Heart right ventricle (tissue), 16 donors: ENCODE results near the gene PCP4L1. TPM values are rescaled to one million over a fixed set of nuclear protein-coding genes. Genes with fewer than 3 reads are reported as not detected.

Experiments
- ATAC-seq, 8 donors: fragments of 200-7000 bp; cut with Tn5 transposase; one replicate each; pipeline ENCODE4 v1.9.1; 2020; ENCODE audit warnings: mild to moderate bottlenecking in 8 of 8, moderate library complexity in 8 of 8, moderate number of reproducible peaks in 1 of 8
- DNase-seq, 2 donors: peaks; one replicate each; pipeline ENCODE4 v3.0.0-alpha.2; 2020
- H3K27ac ChIP-seq, 10 donors: fragments of 200-600 bp; sonication (generic) in 2 of 10; one replicate each; pipeline versions ENCODE4 v1.5.0 to v1.8.0; 2020 to 2022; ENCODE audit warnings: mild to moderate bottlenecking in 3 of 10
- H3K27me3 ChIP-seq, 7 donors: fragments of 200-600 bp; one replicate each; pipeline ENCODE4 v1.8.0; 2021 to 2022; ENCODE audit warnings: mild to moderate bottlenecking in 2 of 7
- H3K36me3 ChIP-seq, 9 donors: fragments of 200-600 bp; sonication (generic) in 1 of 9; one replicate each; pipeline versions ENCODE4 v1.5.0 to v1.8.0; 2020 to 2022; ENCODE audit warnings: mild to moderate bottlenecking in 2 of 9
- H3K4me1 ChIP-seq, 9 donors: fragments of 200-600 bp; sonication (generic) in 1 of 9; one replicate each; pipeline versions ENCODE4 v1.5.0 to v1.8.0; 2020 to 2022; ENCODE audit warnings: mild to moderate bottlenecking in 4 of 9
- H3K4me3 ChIP-seq, 10 donors: fragments of 200-600 bp; sonication (generic) in 2 of 10; one replicate each; pipeline versions ENCODE4 v1.5.0 to v1.8.0; 2020 to 2022; ENCODE audit warnings: mild to moderate bottlenecking in 7 of 10, moderate library complexity in 2 of 10
- H3K9me3 ChIP-seq, 11 donors: fragments of 200-600 bp in 10 of 11; sonication (generic) in 2 of 11; one replicate each; pipeline versions ENCODE4 v1.5.0 to v1.8.0; 2013 to 2022; ENCODE audit warnings: mild to moderate bottlenecking in 2 of 11, control low read depth in 1 of 11, moderate library complexity in 1 of 11
- CTCF ChIP-seq, 9 donors: fragments of 200-600 bp; sonication (generic) in 2 of 9; IDR thresholded peaks; one replicate each; pipeline versions ENCODE4 v1.5.0 to v1.8.0; 2021 to 2022; ENCODE audit warnings: antibody characterized with exemption in 9 of 9, mild to moderate bottlenecking in 5 of 9, moderate library complexity in 1 of 9
- WGBS, 2 donors: extraction: QIAGEN DNeasy Blood & Tissue Kit; methylation state at CpG; one replicate each; pipeline ENCODE4 v1.1.7; 2013; ENCODE audit warnings: inconsistent platforms in 1 of 2; 5-methylcytosine and 5-hydroxymethylcytosine counted together
- intact Hi-C, 10 donors: fragments of 100-400 bp; cut with DNase I; formaldehyde crosslinking; loops; one replicate each; pipeline versions ENCODE4 v1.11.1 to v1.14.2; 2022
- polyA plus RNA-seq, 2 donors: library from polyadenylated mRNA; stranded (reverse); fragments of 200-250 nt; gene quantifications; one replicate each; pipeline ENCODE4 v1.2.3, GENCODE V29; 2013
- total RNA-seq, 10 donors: library from RNA; stranded (reverse); fragmentation: NEBNext Ultra II Directional in 3 of 10; extraction: Animal tissue kit (Norgen Biotek cat#: 25700) in 3 of 10; gene quantifications; one replicate each; pipeline versions ENCODE4 v1.2.1 to v1.2.4, GENCODE V29; 2021 to 2023
- donor health status: Arrhythmogenic right ventricular cardiomyopathy.
- donor health status: ischemic (EF 13 %, LVEDD 7.1; RV severe dilation, severe dysfunction).
- donor health status: healthy with polysubstance abuse.
- donor health status: DM: no; HTN: yes; CAD: no.
- donor health status: DM: no; HTN: no; CAD: no.
- donor health status: ischemic (EF 25% LVEDD 6.9; RV normal size, moderate dysfunction).
- donor health status: ischemic (EF 25% LVEDD 5.7; RV mildly dilated, moderate dysfunction).
- donor health status: healthy.
- donor health status: DM: yes; HTN: yes; CAD: no.
- donor health status: Ischemic cardiomyopathy.
- donor health status: ischemic (EF 35%, LVEDD 5.7; RV mildly dilated, moderate dysfunction).
- donor health status: nonischemic (EF 11% LVEDD 7.7; RV severe dilation, severe dysfunction).
- donor health status: DM: yes; HTN: yes; CAD: no.
- donor health status: PGD.
- donor health status: ischemic (EF 29% LVEDD 5.4; RV normal size, mild dysfunction).
- donor health status: nonischemic (EF 23%, LVEDD 6.1; RV moderate dilation, normal function).

Gene PCP4L1
- total and polyA plus RNA-seq, 12 donors, result 0.29 to 1.0 (median 0.46) TPM; not detected in 1

DNA sequence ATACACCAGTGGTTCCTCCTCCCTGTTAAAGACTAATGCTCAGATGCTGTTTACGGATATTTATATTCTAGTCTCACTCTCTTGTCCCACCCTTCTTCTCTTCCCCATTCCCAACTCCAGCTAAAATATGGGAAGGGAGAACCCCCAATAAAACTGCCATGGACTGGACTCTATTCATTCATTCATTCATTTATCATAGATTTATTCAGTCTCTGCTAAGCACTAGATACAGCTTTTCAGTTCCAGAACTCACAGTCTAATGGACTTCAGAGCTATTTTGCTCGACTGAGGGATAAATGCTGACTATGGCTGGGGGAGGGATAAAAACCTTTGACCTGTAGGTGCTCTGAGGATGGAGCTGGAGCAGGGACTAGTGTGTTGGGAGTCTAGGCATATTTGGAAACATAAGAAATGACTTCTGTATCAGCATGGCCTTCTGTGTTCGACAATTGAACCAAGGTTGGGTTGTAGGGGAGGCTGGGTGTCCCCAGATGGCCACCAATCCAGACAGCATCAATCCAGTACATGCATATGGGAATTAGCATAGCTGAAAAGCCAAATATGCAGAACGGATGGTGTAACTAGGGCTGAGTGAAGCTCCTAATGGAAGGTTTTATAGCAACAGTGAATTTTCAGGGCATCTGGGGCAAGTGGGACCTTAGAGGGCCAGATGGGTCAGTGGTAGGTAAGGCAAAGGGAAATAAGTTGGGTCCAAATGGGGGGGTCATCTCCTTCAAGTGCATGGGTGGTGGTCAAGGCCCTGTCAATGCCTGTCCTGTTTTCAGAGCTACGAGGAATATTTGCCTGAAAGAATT, 39.3 kb upstream of the PCP4L1 start:
- no peak for TF ChIP-seq CTCF (IDR thresholded peaks at IDR 0.05)
- 90 to 92% methylated on average over 5 of the region's 5 CpGs for WGBS, 2 donors
- ATAC-seq (no peak), DNase-seq (no peak)
- no peaks in the 10 kb centered on the region for H3K9me3 ChIP-seq
- H3K36me3 ChIP-seq, result peaks cover 0 to 36% (median 5%) of the 10 kb centered on the region in 9 donors
- no peaks in the 10 kb centered on the region for H3K27me3 ChIP-seq
- intact Hi-C loops, result no loop called here
- H3K27ac ChIP-seq, result no peak overlapping the region
- peaks cover 0 to 37% (median 4%) of the 10 kb centered on the region in 9 donors for H3K4me1 ChIP-seq
- no peak overlapping the region for H3K4me3 ChIP-seq

DNA sequence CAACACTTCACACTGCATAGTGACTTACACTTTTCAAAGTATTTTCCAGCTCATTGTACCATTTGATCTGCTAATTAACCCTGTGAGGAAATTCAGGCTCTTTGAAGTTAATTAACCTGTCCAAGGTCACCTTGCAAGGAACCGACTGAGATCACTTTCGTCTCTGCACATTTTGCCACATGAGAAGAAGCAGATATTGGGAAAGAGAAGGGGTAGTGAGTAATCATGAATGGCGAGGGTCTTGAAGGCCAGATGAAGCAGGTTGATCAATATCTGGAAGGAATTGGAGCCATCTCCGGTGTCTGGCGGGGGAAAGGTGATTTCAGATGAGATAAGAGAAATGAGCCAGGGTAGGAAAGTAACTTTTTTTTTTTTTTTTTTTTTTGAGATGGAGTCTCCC, 38.5 kb upstream of the PCP4L1 start:
- H3K9me3 ChIP-seq, result no peaks in the 10 kb centered on the region
- no peak overlapping the region for H3K4me3 ChIP-seq
- 88% methylated on average over 5 of the region's 5 CpGs for WGBS, 2 donors
- no peaks in the 10 kb centered on the region for H3K27me3 ChIP-seq
- peaks cover 0 to 29% (median 0%) of the 10 kb centered on the region in 9 donors for H3K36me3 ChIP-seq
- H3K27ac ChIP-seq, result no peak overlapping the region
- no peak for DNase-seq
- ATAC-seq, result no peak
- intact Hi-C loops, result loop anchor here in 1 of 10 donors (10.0 kb wide), 1 partner anchor 165 kb away; no protein-coding TSS in a partner anchor
- H3K4me1 ChIP-seq, result peaks cover 0 to 33% (median 4%) of the 10 kb centered on the region in 9 donors
- TF ChIP-seq CTCF (IDR thresholded peaks at IDR 0.05), result no peak

- WGBS, 2 donors, result 74 to 79% methylated on average over 6 of the region's 6 CpGs
- no peaks in the 10 kb centered on the region for H3K9me3 ChIP-seq
- no peak for ATAC-seq
- peaks cover 6 to 34% (median 19%) of the 10 kb centered on the region in 9 donors for H3K4me1 ChIP-seq
- no peak overlapping the region for H3K27ac ChIP-seq
- H3K36me3 ChIP-seq, result peaks cover 0 to 22% (median 0%) of the 10 kb centered on the region in 9 donors
- intact Hi-C loops, result loop anchor here in 2 of 10 donors (2.0 to 10.0 kb wide), 2 partner anchors 44 to 162 kb away; no protein-coding TSS in a partner anchor
- no peak for TF ChIP-seq CTCF (IDR thresholded peaks at IDR 0.05)
- no peak for DNase-seq
- no peak overlapping the region for H3K4me3 ChIP-seq
- H3K27me3 ChIP-seq, result no peaks in the 10 kb centered on the region
These were observed 36.1 kb upstream of the PCP4L1 start for GRCh38 chr1:161222175-161223019.
